Fibroblast of the aortic adventitia (primary cell): ENCODE data around the gene ARSG. TPM values are rescaled to one million over a fixed set of nuclear protein-coding genes. Genes with fewer than 3 reads are reported as not detected.
"Not testable (repeated sequence)": the region's sequence is repeated elsewhere in the genome, so short reads cannot be mapped to it uniquely, and the experiment has no call there.

Experiments used
- DNase-seq: peaks from one replicate; pipeline ENCODE4 v3.0.0-alpha.2; 2010; ENCODE audit warnings: low read depth
- H3K4me3 ChIP-seq: 2 replicates; pipeline ENCODE4 v1.5.1; 2011; ENCODE audit warnings: low read depth, mild to moderate bottlenecking, control low read depth, low read length, moderate library complexity
- CTCF ChIP-seq: IDR thresholded peaks from 2 replicates; pipeline ENCODE4 v1.5.1; 2011; ENCODE audit warnings: mild to moderate bottlenecking, low read length, control low read depth, inconsistent platforms; ENCODE audit not compliant: insufficient read depth
- total RNA-seq: library from RNA; depleted of rRNA; stranded (reverse); fragments of >200 nt; gene quantifications from 2 replicates; pipeline ENCODE4 v1.2.3, GENCODE V29; 2012; ENCODE audit warnings: low replicate concordance

Gene ARSG
- total RNA-seq, 1 donor = 2.7 TPM

GRCh38 chr17:68260051-68260762, 31.1 kb upstream of the ARSG start:
- DNase-seq = no peak
- no peak for TF ChIP-seq CTCF
- H3K4me3 ChIP-seq = no peak overlapping the region

GRCh38 chr17:68262467-68262866, 28.8 kb upstream of the ARSG start:
- not testable (repeated sequence) for DNase-seq, H3K4me3 ChIP-seq

- DNase-seq = peak; percentile 67
- not testable (repeated sequence) for H3K4me3 ChIP-seq
- peak; percentile 46 for TF ChIP-seq CTCF
Observed at GRCh38 chr17:68263101-68263681, 28.1 kb upstream of the ARSG start.

- H3K4me3 ChIP-seq, DNase-seq: not testable (repeated sequence)
Observed at GRCh38 chr17:68265833-68266232, 25.5 kb upstream of the ARSG start.

GRCh38 chr17:68273722-68274121, 17.6 kb upstream of the ARSG start:
- no peak overlapping the region for H3K4me3 ChIP-seq
- TF ChIP-seq CTCF = no peak
- no peak for DNase-seq

- not testable (repeated sequence) for DNase-seq, H3K4me3 ChIP-seq
Observed at GRCh38 chr17:68276339-68276738, 15.0 kb upstream of the ARSG start.

- TF ChIP-seq CTCF = no peak
- no peak for DNase-seq
- H3K4me3 ChIP-seq = no peak overlapping the region
Observed at GRCh38 chr17:68277807-68278206, 13.5 kb upstream of the ARSG start.

- not testable (repeated sequence) for H3K4me3 ChIP-seq, DNase-seq
Observed at GRCh38 chr17:68281965-68282364, 9.3 kb upstream of the ARSG start.

- H3K4me3 ChIP-seq = no peak overlapping the region
- DNase-seq = no peak
Observed at GRCh38 chr17:68288375-68288774, 2.9 kb upstream of the ARSG start.

More at GRCh38 chr17:68288375-68288774, 2.9 kb upstream of the ARSG start:
- no peak for TF ChIP-seq CTCF
